ENCODE results near the gene TMEM18. TPM values are rescaled to one million over a fixed set of nuclear protein-coding genes. Genes with fewer than 3 reads are reported as not detected.

TMEM18 gene
- total RNA-seq, 1 experiment from 2014 or later, result 19.0 TPM

GRCh38 chr2:632471-632870, 44.7 kb downstream of the TMEM18 start:
- peaks cover 7% of the 10 kb centered on the region for H3K36me3 Mint-ChIP-seq (ENCODE audit: insufficient read depth, unreplicated experiment)
- H3K4me1 Mint-ChIP-seq (ENCODE audit: low read depth, unreplicated experiment), result peaks cover 23% of the 10 kb centered on the region
- TF ChIP-seq CTCF (IDR thresholded peaks at IDR 0.05; ENCODE audit: unreplicated experiment), result no peak
- intact Hi-C loops (cut with micrococcal nuclease; ENCODE audit: unreplicated experiment), result no loop called here
- no peak overlapping the region for H3K4me3 Mint-ChIP-seq (ENCODE audit: low read depth, unreplicated experiment)
- no peaks in the 10 kb centered on the region for H3K27me3 Mint-ChIP-seq (ENCODE audit: unreplicated experiment)
- no TSS peak for BruUV-seq (replicated peaks)
- CTCF ChIA-PET, result no interaction called here
- H3K9me3 Mint-ChIP-seq (ENCODE audit: low read depth, unreplicated experiment), result no peaks in the 10 kb centered on the region
- DNase-seq, result no peak
- H3K27ac Mint-ChIP-seq (ENCODE audit: unreplicated experiment), result no peak overlapping the region

- no peaks in the 10 kb centered on the region for H3K27me3 Mint-ChIP-seq (ENCODE audit: unreplicated experiment)
- TF ChIP-seq CTCF (IDR thresholded peaks at IDR 0.05; ENCODE audit: unreplicated experiment), result no peak
- no peaks in the 10 kb centered on the region for H3K9me3 Mint-ChIP-seq (ENCODE audit: low read depth, unreplicated experiment)
- DNase-seq, result no peak
- BruUV-seq (replicated peaks), result no TSS peak
- peaks cover 23% of the 10 kb centered on the region for H3K4me1 Mint-ChIP-seq (ENCODE audit: low read depth, unreplicated experiment)
- peaks cover 7% of the 10 kb centered on the region for H3K36me3 Mint-ChIP-seq (ENCODE audit: insufficient read depth, unreplicated experiment)
- H3K4me3 Mint-ChIP-seq (ENCODE audit: low read depth, unreplicated experiment), result no peak overlapping the region
- no peak overlapping the region for H3K27ac Mint-ChIP-seq (ENCODE audit: unreplicated experiment)
- intact Hi-C loops (cut with micrococcal nuclease; ENCODE audit: unreplicated experiment), result no loop called here
- CTCF ChIA-PET, result no interaction called here
Observed at GRCh38 chr2:631741-632140, 45.5 kb downstream of the TMEM18 start.

GRCh38 chr2:630451-631320, 46.5 kb downstream of the TMEM18 start:
- CTCF ChIA-PET, result interaction anchor here (0.6 kb wide), 1 partner anchor 15 kb away, joined by 5 read pairs; no protein-coding TSS in a partner anchor
- no peaks in the 10 kb centered on the region for H3K27me3 Mint-ChIP-seq (ENCODE audit: unreplicated experiment)
- TF ChIP-seq CTCF (IDR thresholded peaks at IDR 0.05; ENCODE audit: unreplicated experiment), result no peak
- H3K9me3 Mint-ChIP-seq (ENCODE audit: low read depth, unreplicated experiment), result no peaks in the 10 kb centered on the region
- H3K4me1 Mint-ChIP-seq (ENCODE audit: low read depth, unreplicated experiment), result peaks cover 23% of the 10 kb centered on the region
- H3K36me3 Mint-ChIP-seq (ENCODE audit: insufficient read depth, unreplicated experiment), result peaks cover 7% of the 10 kb centered on the region
- intact Hi-C loops (cut with micrococcal nuclease; ENCODE audit: unreplicated experiment), result no loop called here
- no peak overlapping the region for H3K4me3 Mint-ChIP-seq (ENCODE audit: low read depth, unreplicated experiment)
- H3K27ac Mint-ChIP-seq (ENCODE audit: unreplicated experiment), result no peak overlapping the region
- DNase-seq, result no peak
- BruUV-seq (replicated peaks), result no TSS peak

GRCh38 chr2:629961-630360, 47.2 kb downstream of the TMEM18 start:
- peaks cover 7% of the 10 kb centered on the region for H3K36me3 Mint-ChIP-seq (ENCODE audit: insufficient read depth, unreplicated experiment)
- CTCF ChIA-PET, result no interaction called here
- no peak for DNase-seq
- H3K4me3 Mint-ChIP-seq (ENCODE audit: low read depth, unreplicated experiment), result no peak overlapping the region
- intact Hi-C loops (cut with micrococcal nuclease; ENCODE audit: unreplicated experiment), result no loop called here
- no peak for TF ChIP-seq CTCF (IDR thresholded peaks at IDR 0.05; ENCODE audit: unreplicated experiment)
- H3K4me1 Mint-ChIP-seq (ENCODE audit: low read depth, unreplicated experiment), result peaks cover 20% of the 10 kb centered on the region
- H3K9me3 Mint-ChIP-seq (ENCODE audit: low read depth, unreplicated experiment), result no peaks in the 10 kb centered on the region
- H3K27me3 Mint-ChIP-seq (ENCODE audit: unreplicated experiment), result no peaks in the 10 kb centered on the region
- no peak overlapping the region for H3K27ac Mint-ChIP-seq (ENCODE audit: unreplicated experiment)
- BruUV-seq (replicated peaks), result no TSS peak

Data from Calu3 (cell line).